ENCODE data around the gene NMNAT2. TPM values are rescaled to one million over a fixed set of nuclear protein-coding genes. Genes with fewer than 3 reads are reported as not detected.

NMNAT2 gene
- total and polyA plus RNA-seq, 2 donors (not counting 3 experiments of a cell fraction or from before 2014, with no cell fraction given), result 0.28 to 0.38 TPM

- Histone ChIP-seq H3K79me2 (ENCODE audit: control insufficient read depth, insufficient read depth, low read length) (no peaks in the 10 kb centered on the region), H3K9ac (replicated peaks; ENCODE audit: extremely low read depth, insufficient read depth, low read length) (no peak overlapping the region), H3K9me3 (replicated peaks; ENCODE audit: control insufficient read depth, insufficient read depth, low read length) (no peaks in the 10 kb centered on the region), H4K20me1 (replicated peaks; ENCODE audit: control insufficient read depth, extremely low read depth, insufficient read depth, low read length) (no peaks in the 10 kb centered on the region), H3K4me2 (ENCODE audit: insufficient read depth, low read length) (no peak overlapping the region), H3K9me1 (replicated peaks; ENCODE audit: control insufficient read depth, extremely low read depth, insufficient read depth, low read length) (no peaks in the 10 kb centered on the region), H2AFZ (ENCODE audit: low read depth, low read length) (no peak overlapping the region), H3K27me3 (ENCODE audit: control insufficient read depth in 2 of 2, insufficient read depth in 2 of 2, low read length in 2 of 2) (peaks cover 2 to 9% of the 10 kb centered on the region in 2 experiments), H3K27ac (ENCODE audit: insufficient read depth, low read depth, low read length) (no peak overlapping the region), H3K4me1 (ENCODE audit: control insufficient read depth, extremely low read depth, insufficient read depth, low read length) (no peaks in the 10 kb centered on the region), H3K4me3 (replicated peaks in 1 of 3; ENCODE audit: insufficient read depth in 1 of 3, low read depth in 1 of 3, low read length in 3 of 3) (no peak overlapping the region), H3K36me3 (ENCODE audit: control insufficient read depth in 2 of 2, extremely low read depth in 1 of 2, insufficient read depth in 2 of 2, low read length in 2 of 2) (no peaks in the 10 kb centered on the region)
- FAIRE-seq (no peak), DNase-seq (ENCODE audit: low read depth, low spot score) (no peak)
- ChIA-PET POLR2A (no interaction called here), CTCF (no interaction called here)
- BruUV-seq (replicated peaks), result no TSS peak
- intact Hi-C loops (cut with micrococcal nuclease), result no loop called here
- TF ChIP-seq JUN (IDR thresholded peaks at IDR 0.05; ENCODE audit: borderline replicate concordance, insufficient read depth, insufficient read length, low read depth), result no peak
- TF ChIP-seq POLR2AphosphoS5 (IDR thresholded peaks at IDR 0.05; ENCODE audit: insufficient read depth, low read depth, low read length), result no peak
- no peak for TF ChIP-seq GATA2 (IDR thresholded peaks at IDR 0.05; ENCODE audit: insufficient read depth, insufficient read length, low read depth, low read length)
- TF ChIP-seq CTCF (IDR thresholded peaks at IDR 0.05; ENCODE audit: extremely low read depth in 1 of 2, insufficient read depth in 1 of 2, low read depth in 1 of 2, low read length in 2 of 2), result no peak
- no peak for TF ChIP-seq MAX (IDR thresholded peaks at IDR 0.05; ENCODE audit: insufficient read depth, insufficient read length)
- TF ChIP-seq MYC (IDR thresholded peaks at IDR 0.05; ENCODE audit: low read depth, low read length), result no peak
- no peak for TF ChIP-seq EZH2 (IDR thresholded peaks at IDR 0.05; ENCODE audit: borderline replicate concordance, low read depth, low read length, severe bottlenecking)
- TF ChIP-seq POLR2A (IDR thresholded peaks at IDR 0.05; ENCODE audit: low read depth, low read length), result no peak
- no peak for TF ChIP-seq FOS (IDR thresholded peaks at IDR 0.05; ENCODE audit: borderline replicate concordance, insufficient read depth, low read length)
- dilution Hi-C loops (cut with MboI; ENCODE audit: extremely low pct_ligation_motif_present, low sequenced_read_pairs), result no loop called here
These were observed 62.4 kb downstream of the NMNAT2 start for GRCh38 chr1:183355797-183356196.
